Measurements from ENCODE around the gene BFSP1. TPM values are rescaled to one million over a fixed set of nuclear protein-coding genes. Genes with fewer than 3 reads are reported as not detected.

The BFSP1 gene
- under 1 TPM in 2 of 4 donors, not detected in 2; 0.18 to 0.46 TPM for total RNA-seq

DNA sequence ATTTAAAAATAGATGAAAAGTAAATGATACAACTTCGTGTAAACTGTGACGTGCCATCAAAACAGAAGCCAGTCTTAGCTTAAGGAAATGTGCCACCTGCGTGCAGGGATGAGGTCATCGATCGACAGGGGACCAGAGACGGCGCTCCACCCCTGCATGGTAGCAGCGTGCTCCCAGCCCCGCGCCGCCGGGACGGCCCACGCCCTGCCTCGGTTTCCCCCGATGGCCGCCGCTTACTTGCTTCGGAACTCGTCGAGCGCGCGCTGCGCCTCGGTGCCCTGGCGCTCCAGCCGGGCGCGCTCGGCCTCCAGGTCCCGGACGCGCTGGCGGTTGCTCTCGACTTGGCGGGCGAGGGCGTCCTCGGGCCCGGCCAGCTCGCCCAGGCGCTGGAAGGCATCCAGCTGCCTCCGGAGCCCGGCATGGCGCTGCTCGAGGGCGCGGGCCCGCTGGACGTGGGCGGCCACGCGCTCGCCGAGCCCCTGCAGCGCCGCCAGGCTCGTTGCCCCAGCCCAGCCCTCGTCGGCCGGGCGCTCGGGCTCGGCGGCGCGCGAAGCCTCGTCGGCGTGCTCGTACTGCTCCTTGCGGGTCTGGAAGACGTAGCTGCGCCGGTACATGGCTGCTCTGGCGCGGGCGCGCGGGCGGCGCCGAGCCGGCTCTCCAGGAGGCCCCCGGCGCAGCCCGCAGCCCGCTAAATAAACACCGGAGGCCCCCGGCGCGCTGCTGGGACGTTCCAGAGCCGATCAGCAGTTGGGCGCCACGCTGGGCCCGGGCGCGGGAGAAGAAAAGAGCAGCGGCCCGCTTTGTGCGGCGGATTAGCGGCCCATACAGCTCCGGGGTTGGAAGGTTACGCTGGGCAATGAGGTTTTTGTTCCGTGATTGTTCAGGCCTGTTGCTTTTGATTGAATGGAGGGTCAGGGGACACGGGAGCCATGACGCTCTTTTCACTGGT is at the start of gene BFSP1:
BFSP1 (minus strand) TSS at position 664 of the 949 bp plus-strand sequence; CDS start at position 614, 50 bp downstream.
- H3K27ac ChIP-seq: no peak within 1 kb of the TSS

GRCh38 chr20:17580895-17581294 is 49.7 kb upstream of the BFSP1 start:
- in situ Hi-C loops (cut with MboI; ENCODE audit: low sequenced_read_pairs in 4 of 4): no loop called here
- Histone ChIP-seq H3K4me1 (peaks cover 17 to 34% of the 10 kb centered on the region in 2 donors), H3K9me3 (no peaks in the 10 kb centered on the region), H3K27ac (no peak overlapping the region), H3K4me3 (no peak overlapping the region), H3K27me3 (no peaks in the 10 kb centered on the region), H3K36me3 (no peaks in the 10 kb centered on the region)
- DNase-seq: no peak
- ATAC-seq: no peak
- intact Hi-C loops (cut with DNase I; ENCODE audit: low total_unique reads): no loop called here
- TF ChIP-seq POLR2A (IDR thresholded peaks at IDR 0.05) (no peak), CTCF (IDR thresholded peaks at IDR 0.05 in 4 of 5, conservative IDR thresholded peaks at IDR 0.05 in 1 of 5) (no peak)

More for the DNA sequence above, at the start of gene BFSP1:
- H3K9me3 ChIP-seq: no peaks in the 10 kb centered on the region
- peaks cover 4 to 8% of the 10 kb centered on the region in 2 donors for H3K4me1 ChIP-seq
- H3K4me3 ChIP-seq: peak within 1 kb of the TSS; percentile 43 to 64 (median 52)
- in situ Hi-C loops (cut with MboI; ENCODE audit: low sequenced_read_pairs in 4 of 4) (loop anchor here in 3 of 4 donors (10.0 to 25.0 kb wide), 4 partner anchors 74 to 414 kb away; no protein-coding TSS in a partner anchor), intact Hi-C loops (cut with DNase I; ENCODE audit: low total_unique reads) (no loop called here)
- H3K36me3 ChIP-seq: no peaks in the 10 kb centered on the region
- ATAC-seq: peak; percentile 56 to 71
- no peaks in the 10 kb centered on the region for H3K27me3 ChIP-seq
- TF ChIP-seq CTCF (IDR thresholded peaks at IDR 0.05 in 4 of 5, conservative IDR thresholded peaks at IDR 0.05 in 1 of 5) (no peak), POLR2A (IDR thresholded peaks at IDR 0.05) (no peak)
- peak in 1 of 2 donors; percentile 22 for DNase-seq

GRCh38 chr20:17579369-17580039 is 48.3 kb upstream of the BFSP1 start:
- H3K9me3 ChIP-seq: no peaks in the 10 kb centered on the region
- in situ Hi-C loops (cut with MboI; ENCODE audit: low sequenced_read_pairs in 4 of 4): no loop called here
- intact Hi-C loops (cut with DNase I; ENCODE audit: low total_unique reads): no loop called here
- H3K27ac ChIP-seq: no peak overlapping the region
- H3K27me3 ChIP-seq: no peaks in the 10 kb centered on the region
- peaks cover 10 to 23% of the 10 kb centered on the region in 2 donors for H3K4me1 ChIP-seq
- ATAC-seq: no peak
- no peak overlapping the region for H3K4me3 ChIP-seq
- no peak for DNase-seq
- no peaks in the 10 kb centered on the region for H3K36me3 ChIP-seq
- no peak for TF ChIP-seq CTCF (IDR thresholded peaks at IDR 0.05 in 4 of 5, conservative IDR thresholded peaks at IDR 0.05 in 1 of 5)
- no peak for TF ChIP-seq POLR2A (IDR thresholded peaks at IDR 0.05)

DNA sequence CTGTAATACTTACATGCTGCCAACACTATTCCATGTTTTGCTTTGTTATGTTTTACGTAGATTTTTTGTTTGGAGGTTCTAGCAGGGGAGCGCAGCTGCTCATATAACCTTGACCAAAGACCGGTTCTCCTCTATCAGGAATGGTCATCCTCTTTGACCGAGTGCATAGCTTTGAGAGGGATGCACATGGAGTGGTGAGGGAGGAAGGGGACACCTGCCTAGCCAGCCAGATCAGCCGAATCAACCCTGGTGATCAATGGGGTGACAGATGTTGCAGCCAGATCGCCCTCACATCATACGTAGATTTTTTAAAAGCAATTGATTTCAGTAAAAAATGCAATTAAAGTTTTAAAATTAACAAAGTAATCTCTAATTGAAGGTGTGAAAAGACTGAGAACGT is 45.0 kb upstream of the BFSP1 start:
- peaks cover 24% of the 10 kb centered on the region in 2 donors for H3K4me1 ChIP-seq

More for the DNA sequence above, 45.0 kb upstream of the BFSP1 start:
- no peak for DNase-seq
- in situ Hi-C loops (cut with MboI; ENCODE audit: low sequenced_read_pairs in 4 of 4): no loop called here
- no peaks in the 10 kb centered on the region for H3K9me3 ChIP-seq
- no peak overlapping the region for H3K27ac ChIP-seq
- ATAC-seq: no peak
- H3K4me3 ChIP-seq: no peak overlapping the region
- H3K36me3 ChIP-seq: no peaks in the 10 kb centered on the region
- H3K27me3 ChIP-seq: no peaks in the 10 kb centered on the region
- intact Hi-C loops (cut with DNase I; ENCODE audit: low total_unique reads): no loop called here
- no peak for TF ChIP-seq POLR2A (IDR thresholded peaks at IDR 0.05)
- no peak for TF ChIP-seq CTCF (IDR thresholded peaks at IDR 0.05 in 4 of 5, conservative IDR thresholded peaks at IDR 0.05 in 1 of 5)
